C4-2B (cell line): ENCODE data around the gene ITPKC.
A peak's percentile ranks its signal among the peaks of the same experiment; 100 is the strongest.

Experiments used
- H3K27ac ChIP-seq: fragments of 450-650 bp; 2 replicates; pipeline ENCODE4 v1.5.1; 2017
- CTCF ChIP-seq: fragments of 450-650 bp; conservative IDR thresholded peaks from 2 replicates; pipeline ENCODE4 v1.5.1; 2017; ENCODE audit warnings: mild to moderate bottlenecking
- ZFX ChIP-seq: fragments of 450-650 bp; IDR thresholded peaks from 2 replicates; pipeline ENCODE4 v1.6.1; 2017

ITPKC gene

GRCh38 chr19:40737102-40737644 is 20.3 kb downstream of the ITPKC start:
- no peak overlapping the region for H3K27ac ChIP-seq
- TF ChIP-seq CTCF (no peak), ZFX (no peak)

GRCh38 chr19:40739030-40739839 is 22.3 kb downstream of the ITPKC start:
- no peak overlapping the region for H3K27ac ChIP-seq
- TF ChIP-seq CTCF (no peak), ZFX (no peak)

- H3K27ac ChIP-seq, result no peak overlapping the region; the same call in 1 of the 2 replicates
- TF ChIP-seq ZFX (no peak), CTCF (no peak)
Measured at GRCh38 chr19:40739871-40740703, 23.2 kb downstream of the ITPKC start.

- TF ChIP-seq CTCF (no peak), ZFX (no peak)
- no peak overlapping the region; the same call in 1 of the 2 replicates for H3K27ac ChIP-seq
Measured at GRCh38 chr19:40740747-40741146, 23.8 kb downstream of the ITPKC start.

- TF ChIP-seq CTCF, result no peak
- peak overlapping the region; percentile 21; the same call in 1 of the 2 replicates for H3K27ac ChIP-seq
Measured at GRCh38 chr19:40741527-40742390, 24.8 kb downstream of the ITPKC start.

GRCh38 chr19:40742477-40742876 is 25.6 kb downstream of the ITPKC start:
- H3K27ac ChIP-seq, result no peak overlapping the region
- no peak for TF ChIP-seq CTCF
- no peak for TF ChIP-seq ZFX
